Measurements from ENCODE around the gene CRLF3.

DNA sequence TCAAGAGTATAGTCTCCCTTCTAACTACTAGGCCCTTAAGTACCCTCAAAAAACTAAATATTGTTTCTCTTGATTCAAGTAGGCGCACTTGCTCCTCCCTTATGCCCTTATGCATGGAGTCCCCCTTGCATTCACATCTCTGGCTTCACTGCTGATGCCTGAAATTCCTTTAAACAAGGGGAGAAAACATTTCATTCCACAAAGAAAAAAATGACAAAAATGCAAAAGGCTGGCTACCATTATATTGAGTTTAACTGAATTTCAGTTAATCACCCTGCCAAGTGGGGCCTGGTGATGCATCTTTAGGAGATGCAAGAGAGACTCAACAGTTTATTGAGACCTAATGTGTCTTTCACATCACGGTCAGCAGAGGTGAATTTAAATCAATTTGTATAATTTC, 35.6 kb downstream of the CRLF3 start:
- TF ChIP-seq CTCF (conservative IDR thresholded peaks at IDR 0.05; ENCODE audit: low read depth, low read length) (no peak), BHLHE40 (IDR thresholded peaks at IDR 0.05; ENCODE audit: low read depth, low read length) (no peak), POLR2A (IDR thresholded peaks at IDR 0.05; ENCODE audit: low read depth, low read length) (no peak), CHD1 (IDR thresholded peaks at IDR 0.05; ENCODE audit: low read depth, low read length) (no peak), RFX5 (IDR thresholded peaks at IDR 0.05; ENCODE audit: low read depth, low read length) (no peak), SMC3 (IDR thresholded peaks at IDR 0.05; ENCODE audit: low read depth, low read length) (no peak), RCOR1 (IDR thresholded peaks at IDR 0.05; ENCODE audit: insufficient replicate concordance, low read length) (no peak)

Measured in IMR-90 (cell line).